H1 (cell line): Measurements from ENCODE around the gene ATP6V1B1.

Experiments used
- JUND ChIP-seq: IDR thresholded peaks from 2 replicates; pipeline ENCODE4 v1.6.1; 2011; ENCODE audit warnings: mild to moderate bottlenecking, improper control_type of control experiment, low read length
- KDM5A ChIP-seq: fragments of 200-600 bp; IDR thresholded peaks from 2 replicates; pipeline ENCODE4 v1.7.1; 2012; ENCODE audit warnings: mild to moderate bottlenecking, low read length, inconsistent platforms, mixed read lengths
- TF ChIP-seq, protein P1 (sequence below), 3 experiments: IDR thresholded peaks; 1 replicate in 2 of 3; 2 replicates in 1 of 3; pipeline versions ENCODE4 v1.5.1 to v1.6.1; 2011; ENCODE audit warnings: low read length in 3 of 3, mild to moderate bottlenecking in 3 of 3, inconsistent platforms in 2 of 3, low read depth in 1 of 3, moderate library complexity in 1 of 3; ENCODE audit not compliant: insufficient read depth in 1 of 3; ENCODE audit errors: control extremely low read depth in 1 of 3

DNA sequence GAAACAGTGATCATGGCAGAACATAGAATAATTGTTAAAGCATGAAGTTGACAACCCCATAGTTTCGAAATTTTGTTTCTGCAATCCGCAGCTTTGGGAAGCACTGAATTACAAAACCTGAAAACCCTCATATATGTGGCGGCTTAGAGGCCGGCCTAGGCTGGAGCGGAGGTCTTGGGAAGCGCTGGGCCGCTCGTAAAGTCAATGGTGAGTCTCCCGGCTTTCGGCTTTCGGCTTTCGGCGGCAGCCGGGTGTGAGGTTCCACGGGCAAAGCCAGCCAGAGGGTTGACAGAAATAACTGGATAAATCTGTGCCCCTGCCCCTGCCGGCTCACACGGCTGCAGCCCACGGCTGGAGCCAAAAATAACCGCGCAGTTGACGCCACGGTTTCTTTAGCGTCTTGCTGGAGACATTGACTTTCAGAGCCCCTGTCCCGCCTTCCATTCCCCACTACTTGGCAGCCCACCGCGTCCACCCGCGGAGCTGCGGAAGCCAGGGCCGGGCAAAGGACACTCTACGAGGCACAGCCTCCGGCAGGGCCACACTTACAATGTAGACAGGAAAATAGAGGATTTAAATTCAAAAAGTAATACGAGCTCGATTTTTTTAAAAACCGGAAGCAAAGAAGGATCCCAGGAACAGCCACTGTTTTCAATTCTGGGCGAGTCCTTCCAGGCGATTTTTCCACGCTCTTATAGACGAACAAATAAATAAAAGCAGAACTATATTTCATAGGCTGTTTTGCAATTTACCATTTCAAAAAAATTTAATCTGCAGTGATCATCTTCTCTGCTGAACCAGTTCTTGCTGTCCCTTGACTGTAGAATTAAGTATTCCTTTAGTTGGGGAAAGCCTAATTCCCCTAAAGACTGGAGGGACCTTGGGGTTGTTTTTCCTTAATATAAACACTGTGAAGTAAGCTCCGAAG is 28.3 kb upstream of the ATP6V1B1 start:
- TF ChIP-seq JUND (no peak), KDM5A (no peak)
- TF ChIP-seq, protein P1, sequence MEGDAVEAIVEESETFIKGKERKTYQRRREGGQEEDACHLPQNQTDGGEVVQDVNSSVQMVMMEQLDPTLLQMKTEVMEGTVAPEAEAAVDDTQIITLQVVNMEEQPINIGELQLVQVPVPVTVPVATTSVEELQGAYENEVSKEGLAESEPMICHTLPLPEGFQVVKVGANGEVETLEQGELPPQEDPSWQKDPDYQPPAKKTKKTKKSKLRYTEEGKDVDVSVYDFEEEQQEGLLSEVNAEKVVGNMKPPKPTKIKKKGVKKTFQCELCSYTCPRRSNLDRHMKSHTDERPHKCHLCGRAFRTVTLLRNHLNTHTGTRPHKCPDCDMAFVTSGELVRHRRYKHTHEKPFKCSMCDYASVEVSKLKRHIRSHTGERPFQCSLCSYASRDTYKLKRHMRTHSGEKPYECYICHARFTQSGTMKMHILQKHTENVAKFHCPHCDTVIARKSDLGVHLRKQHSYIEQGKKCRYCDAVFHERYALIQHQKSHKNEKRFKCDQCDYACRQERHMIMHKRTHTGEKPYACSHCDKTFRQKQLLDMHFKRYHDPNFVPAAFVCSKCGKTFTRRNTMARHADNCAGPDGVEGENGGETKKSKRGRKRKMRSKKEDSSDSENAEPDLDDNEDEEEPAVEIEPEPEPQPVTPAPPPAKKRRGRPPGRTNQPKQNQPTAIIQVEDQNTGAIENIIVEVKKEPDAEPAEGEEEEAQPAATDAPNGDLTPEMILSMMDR (IDR thresholded peaks at IDR 0.05; ENCODE audit: control extremely low read depth in 1 of 3, insufficient read depth in 1 of 3, low read depth in 1 of 3, low read length in 3 of 3), result no peak
